NCI-H2227 (cell line): Measurements from ENCODE around the gene COLEC12.

ENCODE experiments used
- DNase-seq: peaks from one replicate; lab custom pipeline; 2025; ENCODE audit not compliant: unreplicated experiment; lab: John Stamatoyannopoulos, UW

COLEC12 gene

GRCh38 chr18:500632-501405, at the start of gene COLEC12:
Gene COLEC12, minus strand, starts transcription at chr18:500701. Its CDS starts 187 bp downstream, at chr18:500514.
- peak; percentile 34 for DNase-seq

GRCh38 chr18:549967-550366, 49.5 kb upstream of the COLEC12 start:
- no peak for DNase-seq

DNA sequence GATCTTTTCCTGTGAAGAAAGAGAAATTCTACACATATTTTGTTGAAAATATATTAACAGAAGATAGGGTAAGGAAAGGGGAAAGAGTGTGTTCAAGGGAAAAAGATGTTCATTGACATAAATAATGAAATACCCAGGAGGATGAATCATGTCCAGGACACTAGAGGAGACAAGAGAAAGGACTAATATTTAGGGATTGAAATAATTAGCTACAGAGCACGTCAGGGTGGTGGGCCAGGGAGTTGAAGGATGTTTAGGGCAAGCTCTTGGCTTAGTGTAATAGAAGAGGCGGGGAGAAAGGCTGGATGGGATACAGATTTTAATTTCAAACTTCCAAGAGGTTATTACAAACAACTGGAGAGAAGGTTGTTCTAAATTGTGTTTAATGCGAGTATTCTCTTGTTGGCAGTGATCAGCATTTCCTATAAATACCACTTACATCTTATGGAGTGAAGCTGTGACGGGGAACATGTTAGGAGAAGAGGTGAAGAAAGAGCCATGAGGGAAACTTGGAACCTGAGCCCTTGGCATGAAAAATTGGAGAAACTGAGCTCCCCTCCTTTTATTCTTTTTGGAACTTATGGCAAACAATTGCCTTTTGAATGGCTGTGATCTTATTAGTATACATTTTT, 43.1 kb upstream of the COLEC12 start:
- DNase-seq: no peak

DNA sequence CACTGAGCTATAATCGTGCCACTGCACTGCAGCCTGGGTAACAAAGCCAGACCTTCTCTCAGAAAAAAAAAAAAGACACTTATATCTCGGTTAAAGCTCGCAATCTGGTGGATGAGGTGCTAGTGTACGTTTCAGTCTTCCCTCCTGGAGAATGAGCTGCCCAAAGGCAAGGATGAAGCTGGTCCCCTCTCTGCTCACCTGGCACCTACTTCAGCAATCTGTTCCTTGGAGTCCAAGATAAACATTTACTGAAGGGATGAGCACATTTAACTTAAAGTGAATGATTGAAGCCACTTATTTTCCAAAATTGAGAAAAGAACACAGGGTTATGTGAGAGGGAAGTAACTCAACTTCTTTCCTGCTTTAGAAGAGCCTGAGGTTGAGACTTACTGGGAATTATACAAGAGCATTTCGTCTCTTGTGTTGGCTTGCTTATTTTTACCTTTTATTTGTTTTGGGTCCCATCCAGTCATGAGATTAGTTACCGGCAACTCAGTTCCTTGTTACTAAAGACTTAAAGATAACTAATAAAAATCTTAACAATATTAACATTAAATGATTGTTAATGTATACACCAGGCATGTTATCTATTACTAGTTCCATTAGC, 33.6 kb upstream of the COLEC12 start:
- no peak for DNase-seq

DNA sequence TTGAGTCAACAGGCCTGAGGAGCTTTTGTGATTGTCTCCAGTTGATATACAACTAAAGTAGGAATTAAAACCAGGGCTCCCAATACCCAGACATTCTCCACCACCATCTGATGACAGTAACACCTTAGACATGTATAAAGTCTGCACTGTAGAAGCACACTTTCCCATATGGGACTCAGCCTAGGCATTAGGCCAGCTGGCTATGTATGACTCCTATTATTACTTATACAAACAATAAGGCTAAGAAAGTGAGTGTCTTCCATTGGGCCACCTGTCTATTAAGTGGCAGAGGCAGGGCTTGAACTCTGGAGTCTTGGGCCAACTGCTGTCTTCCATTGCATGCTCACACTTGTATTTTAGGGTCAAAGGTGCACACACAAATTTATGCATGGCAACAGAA, 32.1 kb upstream of the COLEC12 start:
- no peak for DNase-seq

GRCh38 chr18:532018-532417, 31.5 kb upstream of the COLEC12 start:
- DNase-seq: no peak

- DNase-seq: no peak
These were observed 26.6 kb upstream of the COLEC12 start for GRCh38 chr18:527146-527545.

DNA sequence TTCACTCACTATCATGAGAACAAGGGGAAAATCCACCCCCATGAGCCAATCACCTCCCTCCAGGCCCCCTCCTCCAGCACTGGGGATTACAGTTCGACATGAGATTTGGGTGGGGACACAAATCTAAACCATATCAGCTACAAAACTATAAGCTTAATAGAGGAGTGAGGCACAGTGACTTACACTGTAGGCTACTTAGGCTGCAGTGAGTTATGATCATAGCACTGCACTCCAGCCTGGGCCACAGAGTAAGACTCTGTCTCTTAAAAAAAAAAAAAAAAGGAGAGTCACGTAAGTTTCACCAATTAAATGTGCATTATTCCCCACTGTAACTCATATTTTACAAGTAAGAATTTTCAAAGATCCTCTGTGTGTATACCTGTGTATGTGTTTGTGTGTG, 26.2 kb upstream of the COLEC12 start:
- no peak for DNase-seq

- no peak for DNase-seq
These were observed 24.7 kb upstream of the COLEC12 start for GRCh38 chr18:525036-525797.

DNA sequence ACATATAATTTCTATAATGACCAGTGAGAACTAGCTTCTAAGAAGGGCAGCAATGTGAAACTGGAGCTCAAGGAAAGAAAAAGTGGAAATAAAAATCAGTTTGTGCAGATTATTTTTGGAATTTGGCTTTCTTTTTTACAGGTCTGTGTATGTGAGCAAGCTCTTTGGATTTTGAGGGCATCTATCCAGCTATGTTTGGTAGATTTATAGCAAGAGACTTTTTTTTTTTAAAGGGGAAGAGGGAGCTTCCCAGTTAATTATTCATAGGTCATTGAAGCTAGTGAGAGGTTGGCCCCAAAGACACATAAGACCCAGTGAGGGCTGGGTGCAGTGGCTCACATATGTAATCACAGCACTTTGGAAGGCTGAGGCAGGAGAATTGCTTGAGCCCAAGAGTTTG, 24.0 kb upstream of the COLEC12 start:
- no peak for DNase-seq

- DNase-seq: no peak
These were observed 23.1 kb upstream of the COLEC12 start for GRCh38 chr18:523561-523960.

GRCh38 chr18:519019-519879, 18.7 kb upstream of the COLEC12 start:
- no peak for DNase-seq

GRCh38 chr18:518081-518480, 17.6 kb upstream of the COLEC12 start:
- DNase-seq: no peak

GRCh38 chr18:515838-516237, 15.3 kb upstream of the COLEC12 start:
- no peak for DNase-seq

DNA sequence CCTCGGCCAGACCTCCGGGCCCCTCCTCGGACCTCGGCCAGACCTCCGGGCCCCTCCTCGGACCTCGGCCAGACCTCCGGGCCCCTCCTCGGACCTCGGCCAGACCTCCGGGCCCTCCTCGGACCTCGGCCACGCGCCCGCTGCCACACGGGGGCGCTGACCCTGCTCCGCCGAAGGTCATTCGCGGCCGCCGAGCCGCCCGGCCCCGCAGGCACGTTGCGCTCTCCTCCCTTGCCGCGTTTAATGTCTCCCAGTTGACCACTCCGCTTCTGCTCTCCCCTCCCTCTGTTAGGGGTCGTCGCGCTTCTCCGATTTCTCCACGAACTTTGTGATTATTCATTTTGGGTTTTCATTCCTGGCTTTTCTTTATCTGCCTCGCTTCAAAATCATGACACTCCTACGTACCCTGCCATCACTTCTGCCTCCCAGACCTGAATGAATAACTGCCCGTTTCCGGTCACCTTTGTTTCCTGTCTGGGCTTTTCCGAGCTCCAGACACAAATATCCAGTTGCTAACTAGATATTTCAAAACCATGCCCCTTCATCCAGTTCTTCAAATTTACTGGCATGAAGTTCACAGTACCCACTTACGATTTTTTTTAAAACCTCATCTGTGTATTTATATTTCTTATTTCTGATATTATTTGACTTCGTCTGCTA, 14.8 kb upstream of the COLEC12 start:
- no peak for DNase-seq

DNA sequence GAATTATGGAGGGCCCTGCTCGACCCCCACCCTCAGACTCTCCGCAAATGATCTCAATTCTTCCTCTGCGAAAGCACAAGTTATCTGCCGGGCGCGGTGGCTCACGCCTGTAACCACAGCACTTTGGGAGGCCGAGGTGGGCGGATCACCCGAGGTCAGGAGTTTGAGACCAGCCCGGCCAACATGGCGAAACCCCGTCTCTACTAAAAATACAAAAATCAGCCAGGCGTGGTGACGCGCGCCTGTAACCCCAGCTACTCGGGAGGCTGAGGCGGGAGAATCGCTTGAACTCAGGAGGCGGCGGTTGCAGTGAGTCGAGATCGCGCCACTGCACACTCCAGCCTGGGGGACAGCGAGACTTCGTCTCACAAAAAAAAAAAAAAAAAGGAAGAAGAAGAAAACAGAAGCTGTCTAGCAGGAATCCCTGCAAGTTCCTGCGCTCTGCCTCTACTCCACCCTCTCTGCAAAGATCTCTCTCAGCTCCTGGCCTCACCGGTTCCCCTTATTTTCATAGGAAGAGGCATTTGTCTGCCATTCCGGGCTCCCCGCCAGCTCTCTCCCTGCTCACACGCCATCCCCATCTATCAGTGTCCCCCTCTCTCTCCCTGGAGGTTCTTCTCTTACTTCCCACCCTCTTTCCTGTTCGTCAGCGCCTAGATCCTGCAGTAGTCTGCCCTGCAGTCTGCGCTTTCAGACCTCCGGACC, 13.5 kb upstream of the COLEC12 start:
- DNase-seq: no peak

- DNase-seq: no peak
These were observed 12.5 kb upstream of the COLEC12 start for GRCh38 chr18:512957-513356.

DNA sequence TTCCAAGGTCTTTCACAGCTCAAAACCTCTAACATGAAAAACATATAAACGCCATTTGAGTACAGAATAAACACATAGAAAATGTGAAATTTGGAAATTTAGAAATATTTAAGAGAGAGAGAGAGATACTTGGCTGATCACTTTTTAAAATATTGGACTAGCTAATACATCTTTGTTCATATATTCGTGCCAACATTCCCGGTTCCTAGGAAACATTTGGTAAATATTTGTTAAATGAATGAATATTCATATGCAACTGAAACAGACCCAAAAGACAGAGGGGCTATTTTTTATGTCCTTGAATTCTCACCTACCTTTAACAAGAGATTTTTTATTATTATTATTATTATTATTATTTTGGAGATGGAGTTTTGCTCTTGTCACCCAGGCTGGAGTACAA, 8.3 kb upstream of the COLEC12 start:
- DNase-seq: no peak

GRCh38 chr18:507636-508035, 7.1 kb upstream of the COLEC12 start:
- no peak for DNase-seq

- DNase-seq: no peak
These were observed 6.3 kb upstream of the COLEC12 start for GRCh38 chr18:506801-507200.
